Measurements from ENCODE around the gene EFCAB13.
"Not testable (repeated sequence)": the region's sequence is repeated elsewhere in the genome, so short reads cannot be mapped to it uniquely, and the experiment has no call there.

The EFCAB13 gene

GRCh38 chr17:47425887-47426635, 102.3 kb downstream of the EFCAB13 start:
- not testable (repeated sequence) for DNase-seq (ENCODE audit: low spot score)

GRCh38 chr17:47427985-47428384, 104.2 kb downstream of the EFCAB13 start:
- DNase-seq (ENCODE audit: low spot score), result peak; percentile 11

GRCh38 chr17:47432240-47432639, 108.5 kb downstream of the EFCAB13 start:
- DNase-seq (ENCODE audit: low spot score), result not testable (repeated sequence)

- no peak for DNase-seq (ENCODE audit: low spot score)
Measured at GRCh38 chr17:47465165-47465564, 141.4 kb downstream of the EFCAB13 start.

GRCh38 chr17:47466976-47467375, 143.2 kb downstream of the EFCAB13 start:
- not testable (repeated sequence) for DNase-seq (ENCODE audit: low spot score)

- no peak for DNase-seq (ENCODE audit: low spot score)
Measured at GRCh38 chr17:47470836-47471235, 147.1 kb downstream of the EFCAB13 start.

- DNase-seq (ENCODE audit: low spot score), result not testable (repeated sequence)
Measured at GRCh38 chr17:47472073-47472472, 148.3 kb downstream of the EFCAB13 start.
